CD4-positive, alpha-beta T cell treated with Interleukin-10 for 1 hour (primary cell): ENCODE results near the gene CDIP1.

ENCODE experiments used
- DNase-seq: peaks from one replicate; pipeline ENCODE4 v3.0.0-alpha.2; 2020

CDIP1 gene

DNA sequence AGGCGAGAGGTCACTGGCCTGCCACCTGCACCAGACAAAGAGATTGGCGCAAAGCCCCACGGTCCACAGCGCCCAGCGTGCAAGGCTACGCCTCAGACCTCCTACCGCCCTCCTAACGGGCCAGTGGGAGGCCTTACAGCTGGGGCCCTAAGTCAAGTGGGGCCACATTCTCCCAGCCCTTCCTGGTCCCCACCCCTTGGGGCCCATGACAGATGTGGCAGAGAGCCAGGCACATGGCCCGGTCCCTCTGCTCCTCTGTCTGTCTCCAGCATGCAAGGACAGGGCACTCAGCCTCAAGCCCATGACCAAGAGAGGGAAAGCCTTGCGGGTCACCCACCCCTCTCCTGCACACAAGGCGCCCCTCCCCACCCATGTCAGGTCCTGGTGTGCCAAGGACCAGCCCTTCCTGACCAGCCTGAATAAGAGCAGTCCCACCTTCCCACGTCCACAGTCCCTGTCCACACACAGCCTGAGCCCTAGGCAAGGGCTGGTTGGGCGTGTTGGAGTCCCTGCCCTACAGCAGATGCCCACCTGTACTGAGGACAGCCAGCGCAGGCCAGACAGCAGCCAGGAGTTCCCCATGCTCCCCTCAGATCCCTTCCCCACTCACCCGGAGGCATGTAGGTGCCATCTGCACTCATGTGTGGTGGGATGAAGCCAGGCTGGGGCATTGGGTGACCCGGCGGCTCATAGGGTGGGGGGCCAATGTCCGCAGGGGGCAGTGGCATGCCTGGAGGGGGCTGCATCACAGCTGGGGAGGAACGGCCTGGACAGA is 25.3 kb downstream of the CDIP1 start:
- DNase-seq: no peak

- no peak for DNase-seq
Measured at GRCh38 chr16:4512473-4512872, 26.1 kb downstream of the CDIP1 start.

DNA sequence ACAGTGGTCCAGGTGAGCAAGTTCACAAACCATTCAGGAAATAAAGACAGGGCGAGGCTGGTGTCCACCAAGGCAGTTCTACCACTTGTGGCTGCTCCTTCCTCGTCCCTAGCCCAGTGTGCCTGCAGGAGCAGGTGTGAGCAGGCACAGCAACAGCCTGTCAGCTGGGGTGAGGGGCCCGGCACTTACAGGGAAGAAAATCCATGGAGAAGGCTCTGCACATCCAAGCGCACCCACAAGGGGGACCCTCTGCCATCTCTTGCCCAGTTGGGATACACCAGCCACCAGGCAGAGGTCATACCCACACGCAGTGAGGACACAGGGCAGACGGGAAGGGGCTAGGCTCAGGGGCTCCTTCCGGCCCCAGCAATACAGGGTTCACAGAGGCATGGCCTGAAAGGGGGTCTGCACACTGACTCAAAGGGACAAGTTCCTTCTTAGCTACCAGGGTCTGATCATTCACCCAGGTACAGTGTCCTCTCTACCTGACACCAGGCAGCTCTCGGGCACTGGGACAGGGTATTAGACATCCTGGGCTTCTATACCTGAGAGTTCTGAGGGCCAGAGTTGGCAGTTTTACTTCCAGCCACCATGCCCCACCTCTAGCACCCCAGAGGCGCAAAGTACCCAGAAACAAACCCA is 27.0 kb downstream of the CDIP1 start:
- no peak for DNase-seq

GRCh38 chr16:4510747-4511426 is 27.7 kb downstream of the CDIP1 start:
- DNase-seq: no peak

GRCh38 chr16:4510131-4510530 is 28.4 kb downstream of the CDIP1 start:
- no peak for DNase-seq

DNA sequence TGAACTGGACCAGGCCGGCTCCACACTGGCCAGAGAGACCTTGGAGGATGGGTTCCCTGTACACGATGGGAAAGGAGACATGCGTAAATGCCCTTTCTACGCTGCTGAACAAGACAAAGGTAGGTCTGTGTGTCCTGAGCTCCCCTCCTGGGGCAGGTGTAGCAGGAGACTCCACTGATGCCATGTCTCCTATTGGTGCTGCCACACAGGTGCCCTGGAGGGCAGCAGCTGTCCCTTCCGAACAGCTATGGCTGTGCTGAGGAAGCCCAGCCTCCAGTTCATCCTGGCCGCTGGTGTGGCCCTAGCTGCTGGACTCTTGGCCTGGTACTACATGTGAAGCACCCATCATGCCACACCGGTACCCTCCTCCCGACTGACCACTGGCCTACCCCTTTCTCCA is 29.2 kb downstream of the CDIP1 start:
- DNase-seq: no peak

DNA sequence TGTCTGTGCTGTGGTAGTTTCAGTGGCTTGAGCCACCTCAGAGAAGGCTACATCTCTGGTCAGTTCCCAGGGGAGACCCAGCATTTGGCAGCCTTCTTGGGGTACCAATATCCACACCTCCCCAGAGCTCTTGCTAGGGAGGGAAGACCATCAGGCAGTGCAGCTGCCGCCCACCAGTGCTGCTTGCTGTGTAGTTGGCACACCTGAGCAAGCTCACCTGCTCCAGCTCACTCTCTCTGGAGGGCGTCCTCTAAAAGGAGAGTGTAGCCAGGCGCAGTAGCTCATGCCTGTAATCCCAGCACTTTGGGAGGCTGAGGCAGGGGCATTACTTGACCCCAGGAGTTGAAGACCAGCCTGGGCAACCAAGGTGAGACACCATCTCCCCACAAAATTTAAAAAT is 29.8 kb downstream of the CDIP1 start:
- DNase-seq: no peak

DNA sequence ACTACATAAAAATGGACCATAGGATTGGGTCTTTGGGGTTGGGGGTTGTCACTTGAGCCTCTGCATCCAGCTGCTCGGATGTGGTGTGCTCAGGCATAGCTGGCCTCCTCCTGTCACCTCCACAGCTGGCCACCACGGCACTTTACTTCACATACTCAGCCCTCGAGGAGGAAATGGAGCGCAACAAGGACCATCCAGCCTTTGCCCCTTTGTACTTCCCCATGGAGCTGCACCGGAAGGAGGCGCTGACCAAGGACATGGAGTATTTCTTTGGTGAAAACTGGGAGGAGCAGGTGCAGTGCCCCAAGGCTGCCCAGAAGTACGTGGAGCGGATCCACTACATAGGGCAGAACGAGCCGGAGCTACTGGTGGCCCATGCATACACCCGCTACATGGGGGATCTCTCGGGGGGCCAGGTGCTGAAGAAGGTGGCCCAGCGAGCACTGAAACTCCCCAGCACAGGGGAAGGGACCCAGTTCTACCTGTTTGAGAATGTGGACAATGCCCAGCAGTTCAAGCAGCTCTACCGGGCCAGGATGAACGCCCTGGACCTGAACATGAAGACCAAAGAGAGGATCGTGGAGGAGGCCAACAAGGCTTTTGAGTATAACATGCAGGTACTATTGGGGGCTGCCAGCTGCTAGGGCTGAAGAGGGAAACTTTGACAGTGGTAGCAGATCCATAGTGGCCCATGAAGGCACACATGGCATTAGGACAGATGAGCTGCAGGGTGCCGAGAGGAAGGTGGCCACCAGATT is 30.8 kb downstream of the CDIP1 start:
- DNase-seq: no peak

DNA sequence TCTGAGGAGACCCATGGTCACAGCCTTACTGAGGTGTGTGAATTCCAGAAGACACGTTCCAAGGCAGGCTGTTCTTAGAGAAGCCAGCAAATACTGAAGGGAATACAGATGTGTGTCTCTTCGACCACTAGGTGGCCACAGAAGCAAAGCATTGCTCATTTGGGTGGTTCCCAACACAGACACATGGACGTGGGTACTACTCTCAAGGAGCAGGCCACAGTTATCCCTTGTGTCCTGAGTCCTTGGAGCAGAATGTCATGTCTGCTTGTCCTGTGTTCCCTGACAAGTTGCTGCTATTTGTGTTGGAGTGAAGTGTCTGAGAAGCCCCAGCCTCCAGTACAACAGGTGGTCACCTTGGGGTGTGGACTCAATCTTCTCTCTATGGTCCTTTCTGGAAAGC is 32.1 kb downstream of the CDIP1 start:
- DNase-seq: peak; percentile 81

- DNase-seq: peak; percentile 89
Measured at GRCh38 chr16:4505356-4506147, 33.0 kb downstream of the CDIP1 start.

DNA sequence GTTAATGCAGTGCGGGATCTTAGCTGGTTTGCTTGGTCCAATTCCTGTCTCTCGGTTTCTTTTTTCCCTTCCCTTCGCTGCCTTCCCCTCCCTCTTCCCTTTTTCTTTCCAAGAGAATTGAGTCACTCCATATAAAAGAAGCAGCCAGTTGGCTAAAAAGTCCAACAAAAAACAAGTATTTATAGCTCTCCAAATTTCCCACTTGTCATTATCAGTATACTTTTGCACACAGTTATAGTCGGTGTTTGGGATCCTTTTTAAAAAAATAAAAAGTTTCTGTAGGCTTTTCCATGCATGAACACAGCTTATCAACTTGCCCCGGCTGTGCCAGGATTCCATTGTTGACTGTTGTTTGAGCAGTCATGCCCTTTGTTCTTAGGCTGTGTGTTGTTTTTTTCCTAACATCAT is 37.5 kb downstream of the CDIP1 start:
- no peak for DNase-seq

- no peak for DNase-seq
Measured at GRCh38 chr16:4500272-4500671, 38.3 kb downstream of the CDIP1 start.

DNA sequence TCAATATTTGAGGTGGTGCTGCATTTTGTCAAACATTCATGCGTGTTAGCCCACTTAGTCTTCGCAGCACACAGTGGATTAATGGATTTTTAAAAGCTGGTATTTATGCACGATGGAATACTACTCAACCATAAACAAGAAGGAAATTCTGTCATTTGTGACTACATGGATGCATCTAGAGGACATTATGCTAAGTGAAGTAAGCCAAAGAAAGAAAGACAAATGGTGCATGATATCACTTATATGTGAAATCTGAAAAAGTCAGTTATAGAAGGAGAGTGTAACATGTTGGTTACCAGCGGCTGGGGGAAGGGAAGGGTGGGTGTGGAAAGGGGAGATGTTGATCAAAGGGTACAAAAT is 39.4 kb downstream of the CDIP1 start:
- DNase-seq: no peak

DNA sequence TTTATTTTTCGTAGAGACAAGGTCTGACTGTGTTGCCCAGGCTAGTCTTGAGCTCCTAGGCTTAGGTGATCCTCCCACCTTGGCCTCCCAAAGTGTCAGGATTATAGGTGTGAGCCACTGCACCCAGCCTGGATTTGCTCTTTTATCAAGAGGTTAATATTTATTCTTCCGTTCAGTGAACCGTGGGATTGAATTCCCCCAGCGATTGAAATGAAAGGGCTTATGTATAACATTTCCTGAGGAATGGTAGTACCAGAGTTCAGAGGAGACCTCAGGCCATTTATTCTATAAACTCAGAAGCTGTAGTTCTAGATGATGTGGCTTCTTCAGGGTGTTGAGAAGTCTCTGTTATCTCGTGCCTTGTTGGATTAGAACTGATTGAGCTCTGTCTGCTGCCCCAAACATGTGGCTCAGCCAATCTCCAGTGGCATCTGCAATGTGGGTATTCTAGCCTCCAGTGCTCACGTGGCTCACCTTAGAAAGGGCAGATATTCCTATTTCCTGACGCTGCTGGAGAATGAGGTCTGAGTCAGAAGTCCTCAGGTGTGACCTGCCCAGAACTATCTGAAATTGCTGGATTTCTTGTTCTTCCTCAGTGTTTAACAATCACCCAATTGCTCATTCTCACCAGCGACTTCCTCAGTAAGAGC is 39.9 kb downstream of the CDIP1 start:
- no peak for DNase-seq

GRCh38 chr16:4496305-4496704 is 42.3 kb downstream of the CDIP1 start:
- DNase-seq: no peak

DNA sequence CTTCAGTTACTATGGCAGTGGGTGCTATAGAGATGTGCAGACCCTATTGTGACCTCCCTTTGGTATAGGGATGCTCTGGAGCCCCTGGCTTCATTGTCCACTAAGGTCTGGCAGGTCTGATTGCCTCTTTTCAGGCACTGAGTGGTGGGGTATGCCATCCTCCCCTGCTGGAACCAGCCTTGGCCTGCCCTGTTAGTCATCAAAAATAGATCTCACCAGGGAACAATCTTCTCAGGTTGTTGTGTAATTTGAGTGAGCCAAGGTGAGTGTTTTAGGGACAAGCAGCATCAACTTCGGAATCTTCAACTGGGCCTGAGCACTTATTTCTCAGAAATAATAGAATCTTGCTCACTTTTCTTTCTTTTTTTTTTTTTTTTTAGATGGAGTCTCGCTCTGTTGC is 42.8 kb downstream of the CDIP1 start:
- DNase-seq: no peak

GRCh38 chr16:4494746-4495490 is 43.7 kb downstream of the CDIP1 start:
- DNase-seq: no peak

GRCh38 chr16:4491898-4492297 is 46.7 kb downstream of the CDIP1 start:
- DNase-seq: no peak

GRCh38 chr16:4489030-4489429 is 49.5 kb downstream of the CDIP1 start:
- DNase-seq: no peak

GRCh38 chr16:4488499-4488967 is 50.0 kb downstream of the CDIP1 start:
- DNase-seq: peak; percentile 66

GRCh38 chr16:4487955-4488498 is 50.5 kb downstream of the CDIP1 start:
- DNase-seq: peak; percentile 21
